ENCODE results near the gene TTLL3.

GRCh38 chr3:9846231-9846630 lies 36.2 kb downstream of the TTLL3 start:
- TF ChIP-seq CTCF (IDR thresholded peaks at IDR 0.05; ENCODE audit: low read depth, low read length) (no peak), POLR2A (IDR thresholded peaks at IDR 0.05; ENCODE audit: extremely low read depth, insufficient read length) (no peak)
- TF ChIP-seq, protein P1, sequence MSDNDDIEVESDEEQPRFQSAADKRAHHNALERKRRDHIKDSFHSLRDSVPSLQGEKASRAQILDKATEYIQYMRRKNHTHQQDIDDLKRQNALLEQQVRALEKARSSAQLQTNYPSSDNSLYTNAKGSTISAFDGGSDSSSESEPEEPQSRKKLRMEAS (IDR thresholded peaks at IDR 0.05; ENCODE audit: low read depth, low read length) = no peak

Measured in NB4 (cell line).